ENCODE measurements around the gene NCAM2.

Gene NCAM2

DNA sequence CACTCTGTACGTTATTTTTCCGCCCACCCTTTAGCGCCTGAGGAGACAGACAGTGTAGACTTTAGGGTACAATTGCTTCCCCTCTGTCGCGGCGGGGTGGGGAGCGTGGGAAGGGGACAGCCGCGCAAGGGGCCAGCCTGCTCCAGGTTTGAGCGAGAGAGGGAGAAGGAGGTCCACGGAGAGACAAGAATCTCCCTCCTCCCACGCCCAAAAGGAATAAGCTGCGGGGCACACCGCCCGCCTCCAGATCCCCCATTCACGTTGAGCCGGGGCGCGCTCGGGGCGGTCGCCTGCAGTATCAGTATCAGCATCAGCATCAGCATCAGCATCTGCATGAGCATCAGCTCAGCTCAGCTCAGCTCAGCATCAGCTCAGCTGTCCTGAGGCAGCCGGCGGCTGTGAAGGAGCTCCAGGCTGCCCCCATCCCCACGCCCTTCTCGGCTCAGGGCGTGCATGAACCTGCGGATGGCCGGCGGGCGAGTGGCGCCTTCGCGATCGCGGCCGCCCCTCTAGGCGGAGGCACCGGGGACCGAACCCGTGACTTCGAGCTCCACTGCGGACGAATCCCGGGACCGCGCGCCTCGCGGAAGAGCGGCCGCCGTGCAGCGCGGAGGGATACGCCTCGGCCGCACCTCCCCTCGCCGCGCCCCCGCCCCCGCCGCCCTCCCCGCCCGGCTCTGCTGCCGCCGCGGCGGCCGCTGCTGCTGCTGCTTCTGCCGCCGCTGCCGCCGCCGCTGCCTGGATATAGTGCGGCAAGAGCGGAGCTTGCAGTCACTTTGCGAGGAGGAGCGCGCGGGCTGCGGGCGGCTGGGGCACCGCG lies at the start of gene NCAM2:
Gene NCAM2, plus strand, starts transcription at position 774 of the 820 bp plus-strand sequence.
- peak in 1 of 2 donors; percentile 27 for DNase-seq (ENCODE audit: extremely low read depth in 1 of 2, low read depth in 1 of 2)

- DNase-seq (ENCODE audit: extremely low read depth in 1 of 2, low read depth in 1 of 2) = no peak
These were observed 48.3 kb upstream of the NCAM2 start for GRCh38 chr21:20949884-20950283.

- DNase-seq (ENCODE audit: extremely low read depth in 1 of 2, low read depth in 1 of 2) = no peak
These were observed 32.4 kb upstream of the NCAM2 start for GRCh38 chr21:20965816-20966215.

DNA sequence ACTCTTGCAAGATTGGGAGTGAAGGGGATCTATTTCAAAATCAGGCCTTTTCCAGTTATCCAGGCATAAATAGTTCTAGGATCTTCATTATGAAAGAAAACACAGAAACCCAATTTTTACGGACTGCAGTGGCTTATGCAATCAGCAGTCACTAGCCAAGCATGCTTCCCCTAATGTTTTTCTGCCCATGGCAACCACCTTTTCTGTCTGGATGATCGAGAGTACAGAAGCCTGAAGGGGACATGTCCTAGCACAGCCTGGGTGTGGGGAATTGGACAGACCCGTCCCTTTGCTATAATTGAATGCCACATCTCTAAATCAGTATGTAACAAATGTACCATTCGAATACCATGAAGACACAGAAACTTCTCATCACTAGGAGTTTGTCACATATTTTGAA lies 29.8 kb upstream of the NCAM2 start:
- DNase-seq (ENCODE audit: extremely low read depth in 1 of 2, low read depth in 1 of 2) = no peak

GRCh38 chr21:20970691-20971090 lies 27.5 kb upstream of the NCAM2 start:
- no peak for DNase-seq (ENCODE audit: extremely low read depth in 1 of 2, low read depth in 1 of 2)

DNA sequence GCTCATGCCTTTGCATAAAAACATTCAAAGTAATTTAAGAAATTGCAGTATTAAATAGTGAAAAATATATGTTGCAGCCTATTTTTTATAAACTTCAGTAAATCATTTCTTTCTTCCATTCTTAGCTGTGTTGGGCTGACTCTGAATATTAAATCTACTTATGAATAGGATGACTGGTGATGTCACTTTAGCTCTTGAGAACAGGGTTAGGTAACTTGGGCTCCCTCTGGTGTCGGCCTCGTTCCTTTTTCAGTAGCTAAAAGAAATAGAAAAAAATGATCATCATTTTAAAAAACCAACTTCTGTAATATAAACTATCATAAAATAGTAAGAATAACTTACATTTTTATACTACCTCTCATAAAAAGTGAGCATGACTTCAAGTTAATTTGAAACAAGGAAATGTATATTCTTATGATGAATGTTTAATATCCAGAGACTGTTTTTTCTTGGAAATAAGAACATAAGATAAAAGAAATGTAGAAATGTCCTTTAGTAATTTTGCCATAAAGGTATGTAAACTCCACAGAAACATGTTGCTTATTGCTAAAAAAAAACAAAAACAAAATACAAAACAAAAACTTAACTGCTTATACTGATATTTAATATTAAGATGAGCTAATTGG lies 26.8 kb upstream of the NCAM2 start:
- no peak for DNase-seq (ENCODE audit: extremely low read depth in 1 of 2, low read depth in 1 of 2)

- no peak for DNase-seq (ENCODE audit: extremely low read depth in 1 of 2, low read depth in 1 of 2)
These were observed 3.4 kb upstream of the NCAM2 start for GRCh38 chr21:20994790-20995189.

- no peak for DNase-seq (ENCODE audit: extremely low read depth in 1 of 2, low read depth in 1 of 2)
These were observed 1.5 kb upstream of the NCAM2 start for GRCh38 chr21:20996421-20997310.

GRCh38 chr21:20997311-20997635 lies 936 bp upstream of the NCAM2 start:
- DNase-seq (ENCODE audit: extremely low read depth in 1 of 2, low read depth in 1 of 2) = no peak

- no peak for DNase-seq (ENCODE audit: extremely low read depth in 1 of 2, low read depth in 1 of 2)
These were observed 214 bp downstream of the NCAM2 start for GRCh38 chr21:20998456-20998789.

- DNase-seq (ENCODE audit: extremely low read depth in 1 of 2, low read depth in 1 of 2) = no peak
These were observed 677 bp downstream of the NCAM2 start for GRCh38 chr21:20998886-20999285.

- DNase-seq (ENCODE audit: extremely low read depth in 1 of 2, low read depth in 1 of 2) = no peak
These were observed 1.4 kb downstream of the NCAM2 start for GRCh38 chr21:20999659-21000058.

DNA sequence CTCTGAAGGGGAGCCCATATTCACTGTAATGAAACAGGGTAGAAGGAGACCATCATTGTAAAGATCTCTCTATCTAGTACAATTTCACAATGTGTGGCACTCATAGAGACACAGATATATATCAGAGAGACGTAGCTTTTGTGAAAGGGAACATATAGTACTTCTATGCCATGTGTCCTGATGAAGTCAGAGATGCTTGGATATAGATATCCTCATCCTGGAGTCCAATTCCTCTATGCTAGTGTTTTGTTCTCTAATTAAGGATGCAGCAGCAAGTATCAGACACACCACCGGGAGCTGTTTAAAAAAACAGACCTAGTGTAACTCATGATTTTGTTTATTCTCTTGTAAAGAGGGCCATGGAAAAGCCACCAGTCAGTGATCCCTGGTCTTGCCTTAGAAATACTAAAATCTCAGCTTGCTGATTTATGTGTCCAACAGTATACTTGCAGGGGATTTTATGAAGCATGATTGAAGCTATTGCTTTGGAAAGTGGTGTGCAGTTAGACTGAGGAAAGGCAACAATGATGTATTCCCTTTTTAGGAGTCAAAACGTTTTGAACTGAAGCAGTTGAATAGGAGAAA lies 2.5 kb downstream of the NCAM2 start:
- DNase-seq (ENCODE audit: extremely low read depth in 1 of 2, low read depth in 1 of 2) = no peak

GRCh38 chr21:21001591-21002100 lies 3.4 kb downstream of the NCAM2 start:
- no peak for DNase-seq (ENCODE audit: extremely low read depth in 1 of 2, low read depth in 1 of 2)

DNA sequence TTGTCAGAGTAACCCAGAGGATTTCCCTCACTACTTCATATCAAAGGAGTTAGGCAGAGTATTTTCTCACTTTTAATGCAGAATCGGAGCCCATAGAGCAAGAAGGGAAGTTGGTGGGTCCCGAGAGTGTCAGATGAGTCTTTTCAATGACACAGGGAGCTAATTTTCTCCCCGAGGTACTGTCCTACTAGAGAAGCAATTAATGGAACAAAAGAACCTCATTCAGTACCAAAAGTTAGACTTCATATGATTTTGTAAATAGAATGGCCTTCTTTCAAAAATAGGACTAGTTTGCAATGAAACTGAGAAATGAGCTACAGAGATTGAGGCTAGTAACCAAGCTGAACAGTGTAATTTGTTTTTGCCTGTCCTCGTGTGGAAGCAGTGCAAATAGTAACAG lies 3.9 kb downstream of the NCAM2 start:
- DNase-seq (ENCODE audit: extremely low read depth in 1 of 2, low read depth in 1 of 2) = no peak

DNA sequence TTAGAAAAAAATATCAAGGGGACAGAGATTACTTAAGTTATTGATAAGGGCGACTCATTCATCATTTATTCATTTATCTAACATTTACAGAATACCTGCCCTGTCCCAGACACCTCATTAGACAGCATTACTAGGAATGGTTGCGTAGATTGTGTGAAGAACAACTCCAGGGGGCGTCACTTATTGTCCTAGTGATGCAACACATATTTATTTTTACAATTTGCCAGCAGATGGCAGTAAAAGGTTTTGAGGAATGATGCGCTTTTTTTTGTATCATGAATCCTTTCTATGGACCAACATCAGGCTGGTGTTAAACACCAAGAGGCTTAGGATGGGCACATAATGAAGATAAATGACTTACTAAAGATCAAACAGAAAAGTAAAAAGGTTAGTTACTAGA lies 5.5 kb downstream of the NCAM2 start:
- no peak for DNase-seq (ENCODE audit: extremely low read depth in 1 of 2, low read depth in 1 of 2)

GRCh38 chr21:21007606-21008005 lies 9.4 kb downstream of the NCAM2 start:
- no peak for DNase-seq (ENCODE audit: extremely low read depth in 1 of 2, low read depth in 1 of 2)

GRCh38 chr21:21010228-21010627 lies 12.0 kb downstream of the NCAM2 start:
- DNase-seq (ENCODE audit: extremely low read depth in 1 of 2, low read depth in 1 of 2) = no peak

GRCh38 chr21:21010698-21011097 lies 12.5 kb downstream of the NCAM2 start:
- no peak for DNase-seq (ENCODE audit: extremely low read depth in 1 of 2, low read depth in 1 of 2)

- no peak for DNase-seq (ENCODE audit: extremely low read depth in 1 of 2, low read depth in 1 of 2)
These were observed 20.6 kb downstream of the NCAM2 start for GRCh38 chr21:21018821-21019220.

GRCh38 chr21:21019681-21020080 lies 21.5 kb downstream of the NCAM2 start:
- DNase-seq (ENCODE audit: extremely low read depth in 1 of 2, low read depth in 1 of 2) = no peak
